IMR-90 (cell line): ENCODE results near the gene PHF11. TPM values are rescaled to one million over a fixed set of nuclear protein-coding genes. Genes with fewer than 3 reads are reported as not detected.

Experiments
- ATAC-seq: fragments of 200-7000 bp; cut with Tn5 transposase; 2 replicates; pipeline ENCODE4 v1.9.1; 2020; ENCODE audit warnings: low read depth, mild to moderate bottlenecking, moderate library complexity
- BruUV-seq: library from RNA; stranded (reverse); fragments of 400-500 nt; replicated peaks from 2 replicates; lab custom pipeline; 2021; lab: Mats Ljungman, UMichigan
- CTCF ChIA-PET: fragments of 300-600 bp; formaldehyde crosslinking; extraction: SDS; loops from one replicate; lab custom pipeline; 2021; ENCODE audit warnings: antibody characterized with exemption; lab: Yijun Ruan, JAX
- POLR2A ChIA-PET: fragments of 300-600 bp; sonication (Branson Sonifier 250); formaldehyde crosslinking; loops from one replicate; lab custom pipeline; 2022; ENCODE audit warnings: antibody characterized with exemption; ENCODE audit not compliant: unreplicated experiment; lab: Charles Lee
- DNase-seq: peaks from one replicate; pipeline ENCODE4 v3.0.0; 2013
- H2AFZ ChIP-seq: replicated peaks from 2 replicates; pipeline ENCODE3; 2013; ENCODE audit warnings: low read length, mild to moderate bottlenecking; ENCODE audit not compliant: poor library complexity
- H2AK5ac ChIP-seq: 2 replicates; pipeline ENCODE4 v1.6.1; 2013; ENCODE audit warnings: low read depth, low read length, inconsistent platforms
- H2AK9ac ChIP-seq: replicated peaks from 2 replicates; pipeline ENCODE3; 2013; ENCODE audit warnings: mild to moderate bottlenecking, low read depth, low read length, moderate library complexity; ENCODE audit not compliant: poor library complexity
- H2BK120ac ChIP-seq: 2 replicates; pipeline ENCODE4 v1.6.1; 2013; ENCODE audit warnings: low read depth, low read length, inconsistent platforms
- H2BK15ac ChIP-seq: 3 replicates; pipeline ENCODE4 v1.6.1; 2013; ENCODE audit warnings: low read depth, low read length, inconsistent platforms
- H2BK20ac ChIP-seq: 2 replicates; pipeline ENCODE4 v1.6.1; 2013; ENCODE audit warnings: low read depth, mild to moderate bottlenecking, inconsistent platforms, low read length, moderate library complexity
- H2BK5ac ChIP-seq: 2 replicates; pipeline ENCODE4 v1.6.1; 2013; ENCODE audit warnings: mild to moderate bottlenecking, low read depth, low read length, inconsistent platforms; ENCODE audit not compliant: poor library complexity, severe bottlenecking
- H3K14ac ChIP-seq: replicated peaks from 2 replicates; pipeline ENCODE4 v1.6.1; 2013; ENCODE audit warnings: low read depth, low read length, inconsistent platforms
- H3K18ac ChIP-seq: 2 replicates; pipeline ENCODE4 v1.6.1; 2013; ENCODE audit warnings: low read depth, low read length, control low read depth
- H3K23ac ChIP-seq: 2 replicates; pipeline ENCODE4 v1.6.1; 2013; ENCODE audit warnings: low read depth, low read length, inconsistent platforms
- H3K27ac ChIP-seq: 2 replicates; pipeline ENCODE4 v1.5.1; 2013; ENCODE audit warnings: mild to moderate bottlenecking, control low read depth, low read length; ENCODE audit not compliant: insufficient read depth
- H3K27me3 ChIP-seq: 2 replicates; pipeline ENCODE4 v1.6.1; 2013; ENCODE audit warnings: low read length; ENCODE audit not compliant: control insufficient read depth, insufficient read depth
- H3K36me3 ChIP-seq: 2 replicates; pipeline ENCODE4 v1.6.1; 2013; ENCODE audit warnings: low read length, mixed read lengths; ENCODE audit not compliant: control insufficient read depth, insufficient read depth
- H3K4ac ChIP-seq: 2 replicates; pipeline ENCODE4 v1.6.1; 2013; ENCODE audit warnings: low read depth, low read length, inconsistent platforms
- H3K4me1 ChIP-seq: 2 replicates; pipeline ENCODE4 v1.6.1; 2013; ENCODE audit warnings: low read length, mixed read lengths; ENCODE audit not compliant: control insufficient read depth, insufficient read depth
- H3K4me2 ChIP-seq: 2 replicates; pipeline ENCODE4 v1.6.1; 2013; ENCODE audit warnings: low read depth, mild to moderate bottlenecking, control low read depth, low read length, moderate library complexity
- H3K4me3 ChIP-seq: 2 replicates; pipeline ENCODE4 v1.5.1; 2013; ENCODE audit warnings: low read depth, mild to moderate bottlenecking, control low read depth, low read length, moderate library complexity; ENCODE audit not compliant: insufficient read depth
- H3K56ac ChIP-seq: 2 replicates; pipeline ENCODE4 v1.6.1; 2013; ENCODE audit warnings: low read length, inconsistent platforms; ENCODE audit not compliant: insufficient read depth; ENCODE audit errors: extremely low read depth
- H3K79me1 ChIP-seq, 2 experiments: 2 replicates each; pipeline ENCODE4 v1.6.1; 2013; ENCODE audit warnings: low read length in 2 of 2, inconsistent platforms in 1 of 2, low read depth in 1 of 2
- H3K9ac ChIP-seq: 2 replicates; pipeline ENCODE4 v1.6.1; 2013; ENCODE audit warnings: low read depth, low read length, control low read depth
- H3K9me1 ChIP-seq: 2 replicates; pipeline ENCODE4 v1.6.1; 2013; ENCODE audit warnings: low read length, inconsistent platforms; ENCODE audit not compliant: insufficient read depth
- H3K9me3 ChIP-seq: 2 replicates; pipeline ENCODE4 v1.6.1; 2013; ENCODE audit warnings: low read length; ENCODE audit not compliant: control insufficient read depth, insufficient read depth
- H4K20me1 ChIP-seq: 2 replicates; pipeline ENCODE4 v1.6.1; 2013; ENCODE audit warnings: low read length, inconsistent platforms; ENCODE audit not compliant: insufficient read depth
- H4K5ac ChIP-seq: 2 replicates; pipeline ENCODE4 v1.6.1; 2013; ENCODE audit warnings: mild to moderate bottlenecking, low read depth, low read length, control low read depth
- H4K8ac ChIP-seq, 2 experiments: 2 replicates each; pipeline ENCODE4 v1.6.1; 2013; ENCODE audit warnings: low read depth in 2 of 2, low read length in 2 of 2, control low read depth in 1 of 2, inconsistent platforms in 1 of 2
- H4K91ac ChIP-seq: 2 replicates; pipeline ENCODE4 v1.6.1; 2013; ENCODE audit warnings: low read depth, low read length, inconsistent platforms; ENCODE audit not compliant: insufficient read depth
- BHLHE40 ChIP-seq: fragments of 150-350 bp; IDR thresholded peaks from 2 replicates; pipeline ENCODE4 v1.6.1; 2016; ENCODE audit warnings: mild to moderate bottlenecking, low read depth, low read length
- CEBPB ChIP-seq: IDR thresholded peaks from 2 replicates; pipeline ENCODE4 v1.6.1; 2012; ENCODE audit warnings: low read depth, low read length, improper control_type of control experiment
- CHD1 ChIP-seq: IDR thresholded peaks from 2 replicates; pipeline ENCODE4 v1.6.1; 2012; ENCODE audit warnings: low read depth, low read length, improper control_type of control experiment
- FOS ChIP-seq: fragments of 150-350 bp; IDR thresholded peaks from 2 replicates; pipeline ENCODE4 v1.6.1; 2016; ENCODE audit warnings: low read depth, low read length
- MAFK ChIP-seq: IDR thresholded peaks from 2 replicates; pipeline ENCODE4 v1.6.1; 2012; ENCODE audit warnings: low read depth, low read length, improper control_type of control experiment
- MAZ ChIP-seq: IDR thresholded peaks from 2 replicates; pipeline ENCODE4 v1.6.1; 2012; ENCODE audit warnings: low read depth, mild to moderate bottlenecking, low read length, improper control_type of control experiment, moderate library complexity, borderline replicate concordance
- MXI1 ChIP-seq: IDR thresholded peaks from 2 replicates; pipeline ENCODE4 v1.6.1; 2012; ENCODE audit warnings: low read depth, mild to moderate bottlenecking, low read length, moderate library complexity, borderline replicate concordance
- NFE2L2 ChIP-seq: fragments of 150-350 bp; IDR thresholded peaks from 2 replicates; pipeline ENCODE4 v1.6.1; 2016; ENCODE audit warnings: low read depth, mild to moderate bottlenecking, low read length
- POLR2A ChIP-seq: IDR thresholded peaks from 2 replicates; pipeline ENCODE4 v1.6.1; 2012; ENCODE audit warnings: mild to moderate bottlenecking, low read depth, low read length
- RAD21 ChIP-seq: IDR thresholded peaks from 2 replicates; pipeline ENCODE4 v1.6.1; 2012; ENCODE audit warnings: low read length, improper control_type of control experiment
- RCOR1 ChIP-seq: IDR thresholded peaks from 2 replicates; pipeline ENCODE4 v1.6.1; 2012; ENCODE audit warnings: mild to moderate bottlenecking, low read length, improper control_type of control experiment; ENCODE audit not compliant: insufficient replicate concordance
- RFX5 ChIP-seq: IDR thresholded peaks from 2 replicates; pipeline ENCODE4 v1.8.0; 2012; ENCODE audit warnings: low read depth, mild to moderate bottlenecking, low read length, moderate library complexity
- SMC3 ChIP-seq: fragments of 150-350 bp; IDR thresholded peaks from 2 replicates; pipeline ENCODE4 v1.6.1; 2016; ENCODE audit warnings: low read depth, mild to moderate bottlenecking, antibody characterized with exemption, low read length, moderate library complexity
- WGBS, 2 experiments: methylation state at CpG; one replicate each; pipeline versions ENCODE4 v1.1.5 to v1.1.7; 2013; ENCODE audit warnings: missing lambda C conversion rate in 2 of 2; ENCODE audit not compliant: insufficient read length in 1 of 2; ENCODE audit errors: extremely low coverage in 2 of 2; 5-methylcytosine and 5-hydroxymethylcytosine counted together
- dilution Hi-C: fragments of 300-500 bp; cut with HindIII; formaldehyde crosslinking; loops from one replicate; pipeline ENCODE4 v1.14.3; 2018; ENCODE audit warnings: low sequenced_read_pairs; ENCODE audit not compliant: unreplicated experiment
- in situ Hi-C: fragments of 300-500 bp; cut with MboI; formaldehyde crosslinking; loops from 3 replicates; pipeline ENCODE4 v1.14.3; 2019; ENCODE audit warnings: low sequenced_read_pairs, inconsistent platforms, mixed read lengths
- intact Hi-C: fragments of 100-400 bp; cut with micrococcal nuclease; formaldehyde crosslinking; loops from 2 replicates; pipeline ENCODE4 v1.10.0; 2022
- polyA plus RNA-seq, 3 experiments: library from polyadenylated mRNA; depleted of rRNA; stranded (reverse); fragments of >200 nt; gene quantifications; 2 replicates each; pipeline ENCODE4 v1.2.3, GENCODE V29; 2012; ENCODE audit warnings: low replicate concordance in 1 of 3
- total RNA-seq: library from RNA; depleted of rRNA; stranded (reverse); fragments of >200 nt; gene quantifications from 2 replicates; pipeline ENCODE4 v1.2.3, GENCODE V29; 2012
- TF ChIP-seq, protein P1 (sequence below): fragments of 150-350 bp; IDR thresholded peaks from 2 replicates; pipeline ENCODE4 v1.6.1; 2017; ENCODE audit warnings: mild to moderate bottlenecking, antibody characterized with exemption, low read length, low read depth
- TF ChIP-seq, protein P2 (sequence below): conservative IDR thresholded peaks from 2 replicates; pipeline ENCODE4 v1.5.1; 2012; ENCODE audit warnings: mild to moderate bottlenecking, low read depth, low read length, improper control_type of control experiment
- TF ChIP-seq, protein P3 (sequence below): fragments of 150-350 bp; IDR thresholded peaks from 2 replicates; pipeline ENCODE4 v1.6.1; 2016; ENCODE audit warnings: low read depth, mild to moderate bottlenecking, low read length, moderate library complexity, borderline replicate concordance

Gene PHF11
- total and polyA plus RNA-seq, 2 of the 4 experiments (the other 2 are of a cell fraction), result 3.9 to 15.4 TPM

DNA sequence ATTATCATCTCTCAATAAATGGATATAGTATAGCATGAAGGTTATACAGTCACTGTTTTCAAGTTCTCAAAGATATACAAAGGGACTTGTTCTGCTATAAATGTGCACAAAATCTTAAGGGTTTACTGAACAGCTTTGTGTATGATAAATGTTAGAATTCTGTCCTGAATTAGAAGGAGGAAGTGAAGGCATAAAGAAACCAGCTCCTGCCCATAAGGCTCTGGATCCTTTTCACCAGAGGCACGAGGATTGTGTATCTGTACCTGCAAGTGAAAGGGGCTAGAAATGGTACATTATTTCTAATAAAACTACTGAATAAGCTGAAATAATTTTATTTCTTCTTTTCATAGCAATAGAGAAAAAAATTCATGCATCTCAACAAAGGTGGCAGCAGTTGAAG is 32.4 kb downstream of the PHF11 start:
- dilution Hi-C loops (no loop called here), in situ Hi-C loops (no loop called here), intact Hi-C loops (no loop called here)
- Histone ChIP-seq H2AK9ac (no peak overlapping the region), H4K91ac (no peak overlapping the region), H3K27me3 (no peaks in the 10 kb centered on the region), H3K18ac (no peak overlapping the region), H2BK5ac (no peak overlapping the region), H2BK15ac (no peak overlapping the region), H3K56ac (no peak overlapping the region), H3K14ac (no peak overlapping the region), H2BK20ac (no peak overlapping the region), H3K23ac (no peak overlapping the region), H3K4me1 (no peaks in the 10 kb centered on the region; the same call in 1 of the 2 replicates), H4K8ac (no peak overlapping the region), H4K20me1 (no peaks in the 10 kb centered on the region), H3K36me3 (peaks cover 8% of the 10 kb centered on the region), H3K4me3 (no peak overlapping the region), H2BK120ac (no peak overlapping the region), H3K9ac (no peak overlapping the region), H4K5ac (no peak overlapping the region), H3K4me2 (no peak overlapping the region), H3K79me1 (no peaks in the 10 kb centered on the region; a peak in 2 of 4 replicates), H2AK5ac (no peak overlapping the region), H3K27ac (no peak overlapping the region), H2AFZ (no peak overlapping the region), H3K9me1 (peaks cover 2% of the 10 kb centered on the region; the same call in 1 of the 2 replicates), H3K4ac (no peak overlapping the region), H3K9me3 (no peaks in the 10 kb centered on the region)
- TF ChIP-seq CEBPB (no peak), NFE2L2 (no peak), RCOR1 (no peak), POLR2A (no peak), CHD1 (no peak), BHLHE40 (no peak), MAZ (no peak), FOS (no peak), MAFK (no peak), RFX5 (no peak), MXI1 (no peak), SMC3 (no peak), RAD21 (no peak)
- TF ChIP-seq, protein P1, sequence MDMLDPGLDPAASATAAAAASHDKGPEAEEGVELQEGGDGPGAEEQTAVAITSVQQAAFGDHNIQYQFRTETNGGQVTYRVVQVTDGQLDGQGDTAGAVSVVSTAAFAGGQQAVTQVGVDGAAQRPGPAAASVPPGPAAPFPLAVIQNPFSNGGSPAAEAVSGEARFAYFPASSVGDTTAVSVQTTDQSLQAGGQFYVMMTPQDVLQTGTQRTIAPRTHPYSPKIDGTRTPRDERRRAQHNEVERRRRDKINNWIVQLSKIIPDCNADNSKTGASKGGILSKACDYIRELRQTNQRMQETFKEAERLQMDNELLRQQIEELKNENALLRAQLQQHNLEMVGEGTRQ, result no peak
- TF ChIP-seq, protein P2, sequence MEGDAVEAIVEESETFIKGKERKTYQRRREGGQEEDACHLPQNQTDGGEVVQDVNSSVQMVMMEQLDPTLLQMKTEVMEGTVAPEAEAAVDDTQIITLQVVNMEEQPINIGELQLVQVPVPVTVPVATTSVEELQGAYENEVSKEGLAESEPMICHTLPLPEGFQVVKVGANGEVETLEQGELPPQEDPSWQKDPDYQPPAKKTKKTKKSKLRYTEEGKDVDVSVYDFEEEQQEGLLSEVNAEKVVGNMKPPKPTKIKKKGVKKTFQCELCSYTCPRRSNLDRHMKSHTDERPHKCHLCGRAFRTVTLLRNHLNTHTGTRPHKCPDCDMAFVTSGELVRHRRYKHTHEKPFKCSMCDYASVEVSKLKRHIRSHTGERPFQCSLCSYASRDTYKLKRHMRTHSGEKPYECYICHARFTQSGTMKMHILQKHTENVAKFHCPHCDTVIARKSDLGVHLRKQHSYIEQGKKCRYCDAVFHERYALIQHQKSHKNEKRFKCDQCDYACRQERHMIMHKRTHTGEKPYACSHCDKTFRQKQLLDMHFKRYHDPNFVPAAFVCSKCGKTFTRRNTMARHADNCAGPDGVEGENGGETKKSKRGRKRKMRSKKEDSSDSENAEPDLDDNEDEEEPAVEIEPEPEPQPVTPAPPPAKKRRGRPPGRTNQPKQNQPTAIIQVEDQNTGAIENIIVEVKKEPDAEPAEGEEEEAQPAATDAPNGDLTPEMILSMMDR, result no peak
- TF ChIP-seq, protein P3, sequence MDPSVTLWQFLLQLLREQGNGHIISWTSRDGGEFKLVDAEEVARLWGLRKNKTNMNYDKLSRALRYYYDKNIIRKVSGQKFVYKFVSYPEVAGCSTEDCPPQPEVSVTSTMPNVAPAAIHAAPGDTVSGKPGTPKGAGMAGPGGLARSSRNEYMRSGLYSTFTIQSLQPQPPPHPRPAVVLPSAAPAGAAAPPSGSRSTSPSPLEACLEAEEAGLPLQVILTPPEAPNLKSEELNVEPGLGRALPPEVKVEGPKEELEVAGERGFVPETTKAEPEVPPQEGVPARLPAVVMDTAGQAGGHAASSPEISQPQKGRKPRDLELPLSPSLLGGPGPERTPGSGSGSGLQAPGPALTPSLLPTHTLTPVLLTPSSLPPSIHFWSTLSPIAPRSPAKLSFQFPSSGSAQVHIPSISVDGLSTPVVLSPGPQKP, result no peak
- CTCF ChIA-PET, result no interaction called here
- WGBS, 2 experiments, result no CpG with 5 or more reads among the region's 1 CpG
- POLR2A ChIA-PET, result interaction anchor here (0.6 kb wide), 1 partner anchor 122 kb away, joined by 6 read pairs; no protein-coding TSS in a partner anchor
- ATAC-seq (no peak), DNase-seq (no peak)
- no TSS peak for BruUV-seq
